ENCODE data around the gene CTSZ. TPM values are rescaled to one million over a fixed set of nuclear protein-coding genes. Genes with fewer than 3 reads are reported as not detected.

CTSZ gene
- total and polyA plus RNA-seq, 2 experiments from 2014 or later: 0.58 to 41.4 TPM

DNA sequence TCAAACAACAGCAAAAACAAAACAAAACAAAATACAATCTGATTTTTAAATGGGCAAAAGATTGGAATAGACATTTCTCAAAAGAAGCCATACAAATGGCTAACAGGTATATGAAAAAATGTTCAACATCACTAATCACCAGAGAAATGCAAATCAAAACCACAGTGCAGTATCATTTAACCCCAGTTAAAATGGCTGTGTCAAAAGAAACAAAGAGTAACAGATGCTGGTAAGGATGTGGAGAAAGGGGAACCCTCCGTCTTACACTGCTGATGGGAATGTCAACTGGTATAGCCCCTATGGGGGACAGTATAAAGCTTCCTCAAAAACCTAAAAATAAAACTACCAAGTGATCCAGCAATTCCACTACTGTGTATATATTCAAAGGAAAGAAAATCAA, 36.9 kb downstream of the CTSZ start:
- DNase-seq (ENCODE audit: low spot score) (no peak), ATAC-seq (no peak)
- H4K20me1 ChIP-seq (replicated peaks; ENCODE audit: insufficient read depth): no peaks in the 10 kb centered on the region
- Mint-ChIP-seq H3K4me3 (no peak overlapping the region), H3K9me3 (peaks cover 10% of the 10 kb centered on the region; the same call in 2 of the 3 replicates), H3K27me3 (ENCODE audit: insufficient read depth, low read depth, poor library complexity) (peaks cover 9% of the 10 kb centered on the region), H3K27ac (no peak overlapping the region), H3K36me3 (ENCODE audit: low read depth) (no peaks in the 10 kb centered on the region; the same call in 2 of the 3 replicates), H3K4me1 (no peaks in the 10 kb centered on the region; the same call in 1 of the 3 replicates)
- H3K79me2 ChIP-seq (replicated peaks; ENCODE audit: insufficient read depth): no peaks in the 10 kb centered on the region
- no peak overlapping the region for H3K27ac ChIP-seq (ENCODE audit: low read depth)
- H3K27me3 ChIP-seq (ENCODE audit: insufficient read depth): no peaks in the 10 kb centered on the region
- no peaks in the 10 kb centered on the region for H3K36me3 ChIP-seq (ENCODE audit: insufficient read depth)
- TF ChIP-seq, protein P1, sequence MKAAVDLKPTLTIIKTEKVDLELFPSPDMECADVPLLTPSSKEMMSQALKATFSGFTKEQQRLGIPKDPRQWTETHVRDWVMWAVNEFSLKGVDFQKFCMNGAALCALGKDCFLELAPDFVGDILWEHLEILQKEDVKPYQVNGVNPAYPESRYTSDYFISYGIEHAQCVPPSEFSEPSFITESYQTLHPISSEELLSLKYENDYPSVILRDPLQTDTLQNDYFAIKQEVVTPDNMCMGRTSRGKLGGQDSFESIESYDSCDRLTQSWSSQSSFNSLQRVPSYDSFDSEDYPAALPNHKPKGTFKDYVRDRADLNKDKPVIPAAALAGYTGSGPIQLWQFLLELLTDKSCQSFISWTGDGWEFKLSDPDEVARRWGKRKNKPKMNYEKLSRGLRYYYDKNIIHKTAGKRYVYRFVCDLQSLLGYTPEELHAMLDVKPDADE (IDR thresholded peaks at IDR 0.05): no peak
- TF ChIP-seq ZNF331 (CRISPR knock-in tag; IDR thresholded peaks at IDR 0.05; ENCODE audit: low read depth) (no peak), EZH2phosphoT487 (IDR thresholded peaks at IDR 0.05; ENCODE audit: unreplicated experiment) (no peak), CREB1 (CRISPR knock-in tag; IDR thresholded peaks at IDR 0.05; ENCODE audit: low read depth) (no peak), ZNF114 (CRISPR knock-in tag; IDR thresholded peaks at IDR 0.05) (no peak), STAT1 (IDR thresholded peaks at IDR 0.05; ENCODE audit: unreplicated experiment) (no peak), POLR2AphosphoS5 (IDR thresholded peaks at IDR 0.05; ENCODE audit: low read depth) (no peak), EZH2 (IDR thresholded peaks at IDR 0.05; ENCODE audit: low read depth, unreplicated experiment) (no peak), JUNB (IDR thresholded peaks at IDR 0.05; ENCODE audit: unreplicated experiment) (no peak), CTCF (conservative IDR thresholded peaks at IDR 0.05; ENCODE audit: low read depth in 2 of 2) (no peak), NANOG (IDR thresholded peaks at IDR 0.05; ENCODE audit: borderline replicate concordance) (no peak), REST (IDR thresholded peaks at IDR 0.05; ENCODE audit: unreplicated experiment) (no peak)
- TF ChIP-seq, protein P2, sequence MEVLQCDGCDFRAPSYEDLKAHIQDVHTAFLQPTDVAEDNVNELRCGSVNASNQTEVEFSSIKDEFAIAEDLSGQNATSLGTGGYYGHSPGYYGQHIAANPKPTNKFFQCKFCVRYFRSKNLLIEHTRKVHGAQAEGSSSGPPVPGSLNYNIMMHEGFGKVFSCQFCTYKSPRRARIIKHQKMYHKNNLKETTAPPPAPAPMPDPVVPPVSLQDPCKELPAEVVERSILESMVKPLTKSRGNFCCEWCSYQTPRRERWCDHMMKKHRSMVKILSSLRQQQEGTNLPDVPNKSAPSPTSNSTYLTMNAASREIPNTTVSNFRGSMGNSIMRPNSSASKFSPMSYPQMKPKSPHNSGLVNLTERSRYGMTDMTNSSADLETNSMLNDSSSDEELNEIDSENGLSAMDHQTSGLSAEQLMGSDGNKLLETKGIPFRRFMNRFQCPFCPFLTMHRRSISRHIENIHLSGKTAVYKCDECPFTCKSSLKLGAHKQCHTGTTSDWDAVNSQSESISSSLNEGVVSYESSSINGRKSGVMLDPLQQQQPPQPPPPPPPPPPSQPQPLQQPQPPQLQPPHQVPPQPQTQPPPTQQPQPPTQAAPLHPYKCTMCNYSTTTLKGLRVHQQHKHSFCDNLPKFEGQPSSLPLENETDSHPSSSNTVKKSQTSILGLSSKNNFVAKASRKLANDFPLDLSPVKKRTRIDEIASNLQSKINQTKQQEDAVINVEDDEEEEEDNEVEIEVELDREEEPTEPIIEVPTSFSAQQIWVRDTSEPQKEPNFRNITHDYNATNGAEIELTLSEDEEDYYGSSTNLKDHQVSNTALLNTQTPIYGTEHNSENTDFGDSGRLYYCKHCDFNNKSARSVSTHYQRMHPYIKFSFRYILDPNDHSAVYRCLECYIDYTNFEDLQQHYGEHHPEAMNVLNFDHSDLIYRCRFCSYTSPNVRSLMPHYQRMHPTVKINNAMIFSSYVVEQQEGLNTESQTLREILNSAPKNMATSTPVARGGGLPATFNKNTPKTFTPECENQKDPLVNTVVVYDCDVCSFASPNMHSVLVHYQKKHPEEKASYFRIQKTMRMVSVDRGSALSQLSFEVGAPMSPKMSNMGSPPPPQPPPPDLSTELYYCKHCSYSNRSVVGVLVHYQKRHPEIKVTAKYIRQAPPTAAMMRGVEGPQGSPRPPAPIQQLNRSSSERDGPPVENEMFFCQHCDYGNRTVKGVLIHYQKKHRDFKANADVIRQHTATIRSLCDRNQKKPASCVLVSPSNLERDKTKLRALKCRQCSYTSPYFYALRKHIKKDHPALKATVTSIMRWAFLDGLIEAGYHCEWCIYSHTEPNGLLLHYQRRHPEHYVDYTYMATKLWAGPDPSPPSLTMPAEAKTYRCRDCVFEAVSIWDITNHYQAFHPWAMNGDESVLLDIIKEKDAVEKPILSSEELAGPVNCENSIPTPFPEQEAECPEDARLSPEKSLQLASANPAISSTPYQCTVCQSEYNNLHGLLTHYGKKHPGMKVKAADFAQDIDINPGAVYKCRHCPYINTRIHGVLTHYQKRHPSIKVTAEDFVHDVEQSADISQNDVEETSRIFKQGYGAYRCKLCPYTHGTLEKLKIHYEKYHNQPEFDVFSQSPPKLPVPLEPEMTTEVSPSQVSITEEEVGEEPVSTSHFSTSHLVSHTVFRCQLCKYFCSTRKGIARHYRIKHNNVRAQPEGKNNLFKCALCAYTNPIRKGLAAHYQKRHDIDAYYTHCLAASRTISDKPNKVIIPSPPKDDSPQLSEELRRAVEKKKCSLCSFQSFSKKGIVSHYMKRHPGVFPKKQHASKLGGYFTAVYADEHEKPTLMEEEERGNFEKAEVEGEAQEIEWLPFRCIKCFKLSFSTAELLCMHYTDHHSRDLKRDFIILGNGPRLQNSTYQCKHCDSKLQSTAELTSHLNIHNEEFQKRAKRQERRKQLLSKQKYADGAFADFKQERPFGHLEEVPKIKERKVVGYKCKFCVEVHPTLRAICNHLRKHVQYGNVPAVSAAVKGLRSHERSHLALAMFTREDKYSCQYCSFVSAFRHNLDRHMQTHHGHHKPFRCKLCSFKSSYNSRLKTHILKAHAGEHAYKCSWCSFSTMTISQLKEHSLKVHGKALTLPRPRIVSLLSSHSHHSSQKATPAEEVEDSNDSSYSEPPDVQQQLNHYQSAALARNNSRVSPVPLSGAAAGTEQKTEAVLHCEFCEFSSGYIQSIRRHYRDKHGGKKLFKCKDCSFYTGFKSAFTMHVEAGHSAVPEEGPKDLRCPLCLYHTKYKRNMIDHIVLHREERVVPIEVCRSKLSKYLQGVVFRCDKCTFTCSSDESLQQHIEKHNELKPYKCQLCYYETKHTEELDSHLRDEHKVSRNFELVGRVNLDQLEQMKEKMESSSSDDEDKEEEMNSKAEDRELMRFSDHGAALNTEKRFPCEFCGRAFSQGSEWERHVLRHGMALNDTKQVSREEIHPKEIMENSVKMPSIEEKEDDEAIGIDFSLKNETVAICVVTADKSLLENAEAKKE (CRISPR knock-in tag; IDR thresholded peaks at IDR 0.05): no peak
- no peak overlapping the region for H2AFZ ChIP-seq
- no peaks in the 10 kb centered on the region for H3F3A ChIP-seq (replicated peaks; ENCODE audit: low read depth)
- H3K4me1 ChIP-seq (ENCODE audit: insufficient read depth): no peaks in the 10 kb centered on the region
- H3K4me3 ChIP-seq: no peak overlapping the region
- H3K4me2 ChIP-seq: no peak overlapping the region
- H3K9me2 ChIP-seq (ENCODE audit: insufficient read depth): no peaks in the 10 kb centered on the region
